Gastroesophageal sphincter (tissue), 3 donors: ENCODE data around the gene TTLL5.

Experiments
- POLR2A ChIP-seq, 2 donors: fragments of 450-650 bp; IDR thresholded peaks; one replicate each; pipeline ENCODE4 v1.6.1; 2017; ENCODE audit warnings: antibody characterized with exemption in 2 of 2, mild to moderate bottlenecking in 2 of 2, moderate library complexity in 1 of 2
- TF ChIP-seq, protein P1 (sequence below), 4 experiments: fragments of 200-600 bp in 2 of 4; fragments of 450-650 bp in 2 of 4; sonication (generic) in 1 of 4; IDR thresholded peaks; one replicate each; pipeline ENCODE4 v1.5.1; 2017 to 2019; ENCODE audit warnings: antibody characterized with exemption in 4 of 4, mild to moderate bottlenecking in 2 of 4, moderate library complexity in 2 of 4

DNA sequence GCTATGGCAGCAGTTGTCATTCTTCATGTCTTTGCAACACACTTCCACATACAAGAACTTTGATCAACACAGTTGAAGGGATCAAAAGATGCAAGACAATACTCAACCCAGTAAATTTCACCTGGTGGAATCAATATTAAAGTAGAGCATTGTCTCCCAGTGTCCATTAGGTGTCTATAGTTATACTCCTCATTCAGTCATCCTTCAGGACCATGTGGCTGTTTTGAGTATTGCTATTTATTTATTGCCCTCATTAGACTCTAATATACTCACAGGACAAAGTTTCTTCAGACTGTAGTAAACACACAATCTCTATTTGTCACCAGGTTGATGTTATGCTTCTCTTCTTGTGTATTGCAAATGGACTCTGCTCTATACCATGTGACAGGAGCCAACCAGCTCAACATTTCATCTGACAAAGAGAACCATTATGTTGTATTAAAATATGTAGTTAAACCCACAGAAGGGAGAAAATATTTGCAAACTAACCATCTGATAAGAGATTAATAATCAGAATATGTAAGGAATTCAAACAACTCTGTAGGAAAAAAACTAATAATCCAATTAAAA is 174.2 kb downstream of the TTLL5 start:
- no peak for TF ChIP-seq POLR2A (IDR thresholded peaks at IDR 0.05)
- TF ChIP-seq, protein P1, sequence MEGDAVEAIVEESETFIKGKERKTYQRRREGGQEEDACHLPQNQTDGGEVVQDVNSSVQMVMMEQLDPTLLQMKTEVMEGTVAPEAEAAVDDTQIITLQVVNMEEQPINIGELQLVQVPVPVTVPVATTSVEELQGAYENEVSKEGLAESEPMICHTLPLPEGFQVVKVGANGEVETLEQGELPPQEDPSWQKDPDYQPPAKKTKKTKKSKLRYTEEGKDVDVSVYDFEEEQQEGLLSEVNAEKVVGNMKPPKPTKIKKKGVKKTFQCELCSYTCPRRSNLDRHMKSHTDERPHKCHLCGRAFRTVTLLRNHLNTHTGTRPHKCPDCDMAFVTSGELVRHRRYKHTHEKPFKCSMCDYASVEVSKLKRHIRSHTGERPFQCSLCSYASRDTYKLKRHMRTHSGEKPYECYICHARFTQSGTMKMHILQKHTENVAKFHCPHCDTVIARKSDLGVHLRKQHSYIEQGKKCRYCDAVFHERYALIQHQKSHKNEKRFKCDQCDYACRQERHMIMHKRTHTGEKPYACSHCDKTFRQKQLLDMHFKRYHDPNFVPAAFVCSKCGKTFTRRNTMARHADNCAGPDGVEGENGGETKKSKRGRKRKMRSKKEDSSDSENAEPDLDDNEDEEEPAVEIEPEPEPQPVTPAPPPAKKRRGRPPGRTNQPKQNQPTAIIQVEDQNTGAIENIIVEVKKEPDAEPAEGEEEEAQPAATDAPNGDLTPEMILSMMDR (IDR thresholded peaks at IDR 0.05): no peak
